Fibroblast of peridontal ligament (primary cell): ENCODE data around the gene ANKRD16.
A peak's percentile ranks its signal among the peaks of the same experiment; 100 is the strongest.
"Not testable (repeated sequence)": the region's sequence is repeated elsewhere in the genome, so short reads cannot be mapped to it uniquely, and the experiment has no call there.

Experiments
- DNase-seq: peaks from one replicate; pipeline ENCODE4 v3.0.0-alpha.2; 2010; ENCODE audit errors: extremely low read depth

The ANKRD16 gene

GRCh38 chr10:5876181-5876768 lies 13.4 kb downstream of the ANKRD16 start:
- peak; percentile 97 for DNase-seq

- peak; percentile 91 for DNase-seq
These were observed 16.1 kb downstream of the ANKRD16 start for GRCh38 chr10:5873515-5873995.

- DNase-seq: peak; percentile 40
These were observed 18.1 kb downstream of the ANKRD16 start for GRCh38 chr10:5871596-5871995.

GRCh38 chr10:5869156-5869555 lies 20.5 kb downstream of the ANKRD16 start:
- no peak for DNase-seq

- DNase-seq: not testable (repeated sequence)
These were observed 21.3 kb downstream of the ANKRD16 start for GRCh38 chr10:5868383-5868782.

GRCh38 chr10:5867091-5867615 lies 22.5 kb downstream of the ANKRD16 start:
- not testable (repeated sequence) for DNase-seq

GRCh38 chr10:5866451-5867081 lies 23.1 kb downstream of the ANKRD16 start:
- DNase-seq: not testable (repeated sequence)

GRCh38 chr10:5862981-5863685 lies 26.6 kb downstream of the ANKRD16 start:
- not testable (repeated sequence) for DNase-seq

GRCh38 chr10:5862360-5862961 lies 27.2 kb downstream of the ANKRD16 start:
- no peak for DNase-seq

- DNase-seq: no peak
These were observed 29.6 kb downstream of the ANKRD16 start for GRCh38 chr10:5860066-5860465.

GRCh38 chr10:5858811-5859210 lies 30.9 kb downstream of the ANKRD16 start:
- no peak for DNase-seq

GRCh38 chr10:5856701-5857004 lies 33.0 kb downstream of the ANKRD16 start:
- no peak for DNase-seq

GRCh38 chr10:5855979-5856700 lies 33.6 kb downstream of the ANKRD16 start:
- no peak for DNase-seq

- no peak for DNase-seq
These were observed 35.6 kb downstream of the ANKRD16 start for GRCh38 chr10:5854131-5854475.

GRCh38 chr10:5846667-5847066 lies 43.0 kb downstream of the ANKRD16 start:
- DNase-seq: not testable (repeated sequence)

- no peak for DNase-seq
These were observed 45.2 kb downstream of the ANKRD16 start for GRCh38 chr10:5844345-5845055.

- no peak for DNase-seq
These were observed 45.9 kb downstream of the ANKRD16 start for GRCh38 chr10:5843686-5844344.

GRCh38 chr10:5841965-5842364 lies 47.7 kb downstream of the ANKRD16 start:
- no peak for DNase-seq

GRCh38 chr10:5840314-5841307 lies 49.1 kb downstream of the ANKRD16 start:
- DNase-seq: peak; percentile 37
